ENCODE measurements around the gene RILP. TPM values are rescaled to one million over a fixed set of nuclear protein-coding genes. Genes with fewer than 3 reads are reported as not detected.

The RILP gene
- total RNA-seq, 6 experiments from 2014 or later, result 14.6 to 47.3 (median 23.9) TPM

DNA sequence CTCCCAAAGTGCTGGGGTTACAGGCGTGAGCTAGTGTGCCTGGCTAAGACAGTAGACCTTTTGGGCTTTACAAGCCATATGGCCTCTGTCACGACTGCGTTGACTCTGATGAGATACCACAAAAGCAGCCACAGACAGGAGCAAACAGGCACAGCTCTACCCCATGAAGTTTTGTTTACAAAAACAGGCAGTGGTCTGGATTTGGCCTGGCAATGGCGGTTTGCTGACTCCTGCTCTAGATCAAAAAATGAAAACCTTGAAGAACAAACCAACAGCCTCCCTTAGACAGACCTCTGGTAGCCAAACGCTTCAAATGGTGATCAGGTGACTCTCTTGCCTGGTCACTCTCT, 41.7 kb downstream of the RILP start:
- TF ChIP-seq CTCF (IDR thresholded peaks at IDR 0.05) (no peak), POLR2A (IDR thresholded peaks at IDR 0.05) (no peak)
- H3K27ac ChIP-seq, result peak overlapping the region in 1 of 3 donors; percentile 48
- H3K27me3 ChIP-seq, result no peaks in the 10 kb centered on the region
- no peak for ATAC-seq
- no peak overlapping the region for H3K4me3 ChIP-seq
- H3K4me1 ChIP-seq, result no peaks in the 10 kb centered on the region
- intact Hi-C loops (cut with DNase I), result no loop called here
- 93% methylated on average over 3 of the region's 5 CpGs for WGBS (ENCODE audit: insufficient coverage, low coverage, low lambda C conversion rate, missing lambda C conversion rate)
- no peak for DNase-seq
- no peaks in the 10 kb centered on the region for H3K36me3 ChIP-seq
- H3K9me3 ChIP-seq, result no peaks in the 10 kb centered on the region

GRCh38 chr17:1606352-1606985, 43.2 kb downstream of the RILP start:
- H3K27me3 ChIP-seq, result no peaks in the 10 kb centered on the region
- ATAC-seq (peak in 3 of 4 donors; percentile 9 to 14 (median 13)), DNase-seq (no peak)
- peak overlapping the region in 1 of 3 donors; percentile 57 for H3K27ac ChIP-seq
- no peaks in the 10 kb centered on the region for H3K9me3 ChIP-seq
- no peak for TF ChIP-seq CTCF (IDR thresholded peaks at IDR 0.05)
- no peak for TF ChIP-seq POLR2A (IDR thresholded peaks at IDR 0.05)
- whole genome bisulfite sequencing (ENCODE audit: insufficient coverage, low coverage, low lambda C conversion rate, missing lambda C conversion rate), result 42% methylated on average over 6 of the region's 26 CpGs
- intact Hi-C loops (cut with DNase I), result no loop called here
- H3K4me3 ChIP-seq, result no peak overlapping the region
- H3K4me1 ChIP-seq, result no peaks in the 10 kb centered on the region
- H3K36me3 ChIP-seq, result no peaks in the 10 kb centered on the region

DNA sequence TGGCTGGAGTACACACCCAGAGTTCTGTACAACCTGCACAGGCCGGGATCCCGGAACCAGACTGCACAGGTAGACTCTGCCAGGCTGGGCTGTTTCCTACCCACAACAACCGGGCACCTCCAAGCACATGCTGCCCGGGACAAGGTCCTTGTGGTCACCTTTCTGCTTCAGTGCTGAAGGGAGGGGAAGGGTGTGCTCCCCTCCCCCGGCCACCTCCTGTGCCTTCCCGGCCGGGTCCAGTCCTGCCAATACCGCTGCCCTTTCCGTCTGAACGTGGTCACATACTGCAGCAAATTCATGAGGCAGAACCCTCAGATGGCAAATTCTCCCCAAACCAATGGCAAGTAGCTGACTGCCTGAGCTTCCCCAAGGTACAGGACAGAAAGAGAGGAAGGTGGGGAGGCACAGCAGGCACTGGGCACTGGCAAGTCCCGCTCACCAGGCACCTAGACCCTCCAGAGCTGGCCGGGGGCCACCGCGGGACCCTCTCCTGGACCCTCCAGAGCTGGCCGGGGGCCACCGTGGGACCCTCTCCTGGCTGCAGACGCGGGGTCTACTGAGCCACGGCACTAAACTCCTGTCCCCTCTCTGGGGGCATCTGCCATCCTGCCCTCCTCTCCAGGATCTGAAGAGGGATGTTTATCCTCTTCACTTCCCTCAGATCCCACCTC, 43.9 kb downstream of the RILP start:
- H3K9me3 ChIP-seq, result no peaks in the 10 kb centered on the region
- peak in 1 of 4 donors; percentile 9 for ATAC-seq
- H3K27me3 ChIP-seq, result no peaks in the 10 kb centered on the region
- H3K4me3 ChIP-seq, result no peak overlapping the region
- H3K36me3 ChIP-seq, result no peaks in the 10 kb centered on the region
- TF ChIP-seq POLR2A (IDR thresholded peaks at IDR 0.05), result no peak
- TF ChIP-seq CTCF (IDR thresholded peaks at IDR 0.05), result no peak
- intact Hi-C loops (cut with DNase I), result no loop called here
- H3K27ac ChIP-seq, result no peak overlapping the region
- no peak for DNase-seq
- 66% methylated on average over 5 of the region's 19 CpGs for WGBS (ENCODE audit: insufficient coverage, low coverage, low lambda C conversion rate, missing lambda C conversion rate)
- no peaks in the 10 kb centered on the region for H3K4me1 ChIP-seq

DNA sequence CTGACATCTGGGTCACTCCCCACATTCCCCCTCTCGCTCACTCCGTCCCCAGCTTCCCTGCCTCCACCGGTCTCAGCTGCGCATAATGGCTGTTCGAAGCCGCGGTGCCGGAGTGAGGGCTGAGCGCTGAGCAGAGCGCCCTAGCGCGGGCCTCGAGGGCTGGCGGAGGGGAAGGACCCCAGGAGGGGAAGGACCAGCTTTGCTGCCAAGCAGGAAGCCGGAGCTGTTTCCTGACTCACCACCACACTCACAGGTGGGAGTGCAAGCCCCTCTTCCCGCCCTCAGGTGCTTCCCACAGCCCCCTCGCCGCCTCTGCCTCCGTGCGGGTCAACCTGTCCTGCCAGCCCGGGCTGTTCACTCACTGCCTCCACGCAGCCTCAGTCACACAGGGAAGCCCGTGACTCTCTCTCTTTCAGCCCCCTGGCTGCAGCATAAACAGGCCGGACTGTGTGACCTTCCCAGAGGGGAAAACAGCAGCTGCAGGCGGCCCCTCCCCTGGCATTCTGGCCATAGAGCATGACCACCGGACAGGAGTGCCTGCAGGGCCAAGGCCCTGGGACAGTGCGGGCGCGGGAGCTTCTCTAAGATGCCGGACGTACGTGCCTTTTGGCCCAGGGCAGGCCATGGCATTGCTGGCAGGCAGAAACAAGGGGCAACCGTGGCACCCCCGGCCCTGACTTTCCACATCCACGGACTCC, 44.7 kb downstream of the RILP start:
- TF ChIP-seq CTCF (IDR thresholded peaks at IDR 0.05), result no peak
- no peak for TF ChIP-seq POLR2A (IDR thresholded peaks at IDR 0.05)
- Histone ChIP-seq H3K27me3 (no peaks in the 10 kb centered on the region), H3K4me1 (no peaks in the 10 kb centered on the region), H3K4me3 (no peak overlapping the region), H3K9me3 (no peaks in the 10 kb centered on the region), H3K36me3 (no peaks in the 10 kb centered on the region), H3K27ac (no peak overlapping the region)
- DNase-seq (no peak), ATAC-seq (peak in 3 of 4 donors; percentile 6 to 14 (median 9))
- WGBS (ENCODE audit: insufficient coverage, low coverage, low lambda C conversion rate, missing lambda C conversion rate), result 87% methylated on average over 4 of the region's 35 CpGs
- intact Hi-C loops (cut with DNase I), result no loop called here
